ENCODE data around the gene RPL34.
"Not testable (repeated sequence)": the region's sequence is repeated elsewhere in the genome, so short reads cannot be mapped to it uniquely, and the experiment has no call there.

Gene RPL34

GRCh38 chr4:108620101-108620932 lies at the start of gene RPL34:
Gene RPL34, plus strand, starts transcription at chr4:108620576. Its CDS starts 1,384 bp downstream, at chr4:108621960.
- peak; percentile 90 for DNase-seq

DNA sequence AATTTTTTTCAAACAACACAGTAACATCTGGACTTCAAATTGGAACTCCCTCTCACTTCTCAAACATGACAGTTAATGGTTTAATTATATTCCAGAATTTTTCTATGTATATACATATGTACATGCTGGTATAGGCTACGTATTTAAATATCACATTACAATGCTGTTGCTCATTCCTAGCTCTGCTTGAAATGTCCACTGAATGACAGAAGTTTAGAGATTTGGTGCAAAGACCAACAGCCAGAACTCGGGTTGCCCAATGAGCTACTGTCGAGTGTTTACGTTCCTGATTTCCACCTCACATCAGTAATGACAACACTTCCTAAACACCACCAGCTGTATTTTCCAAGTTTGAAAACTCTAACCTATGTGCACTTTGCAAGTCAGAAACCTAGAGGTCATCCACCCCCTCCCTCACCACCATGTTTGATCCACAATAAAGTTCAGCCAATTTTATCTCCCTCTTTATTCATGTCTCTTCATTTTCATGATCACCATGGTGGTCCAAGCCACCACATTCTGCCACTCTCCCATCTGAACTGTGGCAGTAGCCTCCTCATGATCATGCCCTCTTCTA lies 49.3 kb upstream of the RPL34 start:
- DNase-seq = no peak

DNA sequence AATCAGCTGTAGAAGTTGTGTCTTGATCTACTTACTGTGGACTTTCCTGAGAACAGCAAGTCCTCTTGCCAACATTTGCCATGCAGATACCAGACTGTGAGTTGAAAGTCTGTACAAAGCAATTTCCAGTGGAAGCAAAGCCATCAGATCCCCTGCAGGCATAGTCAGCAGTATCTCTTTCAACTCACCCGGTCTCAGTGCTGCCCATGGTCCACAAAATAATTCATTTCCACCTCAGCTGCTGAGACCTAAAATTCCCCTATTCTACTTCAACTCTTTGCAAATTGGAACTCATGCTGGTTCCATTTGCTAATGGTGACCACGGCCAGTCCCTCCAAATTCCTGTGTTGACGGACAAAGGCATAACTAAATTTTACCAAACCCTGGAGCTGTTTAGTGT lies 46.0 kb upstream of the RPL34 start:
- no peak for DNase-seq

DNA sequence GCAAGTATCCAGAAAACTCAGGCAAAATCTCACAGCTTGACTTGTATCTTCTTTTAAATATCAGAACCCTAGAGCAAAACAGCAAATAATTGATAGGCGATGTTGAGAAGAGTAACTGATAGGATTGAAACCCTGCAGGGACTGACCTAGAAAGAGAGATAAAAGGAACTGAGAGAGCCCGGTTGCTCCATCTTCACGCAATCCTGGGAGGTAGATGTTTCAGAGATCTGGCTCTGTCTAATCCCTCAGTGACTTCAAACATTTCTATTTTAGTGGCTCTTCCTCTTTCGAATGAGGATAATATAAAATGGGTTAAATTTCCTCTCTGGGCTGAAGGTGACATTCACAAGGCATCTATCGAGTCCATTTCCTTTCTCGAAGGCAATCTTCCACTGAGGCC lies 39.3 kb upstream of the RPL34 start:
- no peak for DNase-seq

DNA sequence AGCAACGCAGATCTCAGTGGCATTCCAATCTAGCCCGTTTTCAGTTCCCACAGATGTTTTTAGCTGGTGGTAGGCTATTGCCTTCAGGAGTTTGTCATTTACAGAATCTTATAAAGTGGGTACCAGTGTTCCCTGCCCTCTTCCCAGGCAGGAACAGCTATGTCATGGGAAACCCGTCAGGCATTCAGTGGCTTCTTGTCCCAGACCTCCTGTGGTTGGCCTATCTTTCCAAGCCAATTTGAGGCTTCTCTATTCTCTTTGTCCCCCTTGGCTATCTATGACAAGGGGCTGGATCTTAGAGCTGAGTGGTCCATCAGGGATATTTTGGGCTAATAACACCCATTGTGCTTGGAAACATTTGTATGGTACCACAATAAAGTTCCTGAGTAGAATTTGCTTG lies 33.6 kb upstream of the RPL34 start:
- no peak for DNase-seq

DNA sequence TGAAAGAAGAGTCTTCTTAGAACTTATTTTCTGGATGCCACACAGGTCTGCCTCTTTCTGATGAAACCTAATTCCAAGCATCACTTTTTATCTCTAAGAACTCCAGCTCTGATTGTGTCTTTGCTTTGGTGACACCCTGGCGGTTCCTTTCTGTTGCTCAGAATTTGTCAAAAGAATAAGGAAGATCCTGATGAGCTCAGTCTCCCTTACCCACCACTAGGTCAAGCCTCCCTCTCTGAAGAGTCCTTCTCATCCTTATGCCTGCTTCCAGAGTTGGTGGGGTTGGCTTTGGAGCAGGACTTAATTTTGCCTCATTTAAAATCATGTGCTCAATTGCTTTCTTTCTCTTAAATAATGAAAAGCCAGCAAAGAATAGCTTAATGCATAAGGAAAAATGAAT lies 31.5 kb upstream of the RPL34 start:
- DNase-seq = no peak

DNA sequence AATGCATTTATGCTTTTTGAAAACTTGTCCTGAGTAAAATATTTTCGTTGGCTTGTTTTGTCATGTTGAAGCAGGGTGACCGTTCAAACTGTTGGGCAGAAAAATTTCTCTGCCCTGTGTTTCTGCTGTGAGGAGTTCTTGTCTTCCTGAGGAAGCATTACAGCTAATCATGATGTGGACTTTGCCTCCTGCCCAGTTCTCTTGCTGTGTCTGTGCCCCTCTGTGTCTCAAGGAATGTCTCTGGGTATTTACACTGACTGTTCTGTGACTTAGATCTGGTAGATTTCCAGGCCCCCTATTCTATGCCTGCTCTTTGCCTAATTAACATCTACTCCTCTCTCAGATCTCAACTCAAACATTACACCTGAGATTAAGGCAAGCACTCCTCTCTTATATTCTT lies 30.4 kb upstream of the RPL34 start:
- no peak for DNase-seq

DNA sequence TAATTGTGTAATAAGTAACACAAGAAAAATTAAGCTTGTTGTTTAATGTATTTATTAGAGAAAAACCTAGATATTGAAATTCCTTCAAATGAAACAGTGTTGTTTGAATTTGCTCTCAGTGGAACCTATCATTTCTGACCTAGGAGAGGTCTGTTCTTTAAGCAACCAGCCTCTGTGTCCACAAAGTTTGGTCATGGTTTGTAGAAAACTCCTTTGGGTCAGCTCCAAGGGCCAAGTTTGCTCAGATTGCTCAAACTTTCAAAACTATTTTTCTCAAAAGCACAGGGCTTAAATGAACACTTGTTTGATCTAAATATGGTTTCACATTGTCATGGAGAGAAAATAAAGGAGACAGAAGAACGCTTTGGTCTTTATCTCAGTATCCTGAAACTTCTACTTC lies 29.6 kb upstream of the RPL34 start:
- no peak for DNase-seq

GRCh38 chr4:108592674-108592986 lies 27.7 kb upstream of the RPL34 start:
- DNase-seq = no peak

- DNase-seq = not testable (repeated sequence)
Measured at GRCh38 chr4:108594296-108594695, 26.1 kb upstream of the RPL34 start.

- no peak for DNase-seq
Measured at GRCh38 chr4:108596344-108596743, 24.0 kb upstream of the RPL34 start.

GRCh38 chr4:108601106-108601505 lies 19.3 kb upstream of the RPL34 start:
- DNase-seq = no peak

- DNase-seq = no peak
Measured at GRCh38 chr4:108601532-108601931, 18.8 kb upstream of the RPL34 start.

- DNase-seq = no peak
Measured at GRCh38 chr4:108602163-108602562, 18.2 kb upstream of the RPL34 start.

- DNase-seq = no peak
Measured at GRCh38 chr4:108607079-108607815, 13.1 kb upstream of the RPL34 start.

GRCh38 chr4:108611365-108611764 lies 9.0 kb upstream of the RPL34 start:
- DNase-seq = no peak

DNA sequence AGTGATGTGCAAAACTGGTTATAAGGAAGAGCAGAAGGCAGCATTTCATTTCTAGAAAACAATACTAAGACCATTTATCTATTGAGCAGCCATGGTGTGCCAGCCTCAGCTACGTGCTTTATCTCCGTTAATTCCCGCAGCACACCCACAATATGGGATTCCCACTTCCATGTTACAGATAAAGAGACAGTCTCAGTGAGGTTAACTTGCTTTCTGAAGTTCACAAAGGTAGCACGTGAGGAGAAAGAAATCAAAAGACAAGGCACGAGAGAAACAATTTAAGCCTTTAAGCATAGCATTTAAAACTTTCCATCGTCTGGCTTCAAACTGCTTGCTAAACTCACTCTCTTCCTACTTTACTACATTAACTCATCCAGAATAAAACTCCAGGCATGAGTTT lies 8.0 kb upstream of the RPL34 start:
- no peak for DNase-seq

DNA sequence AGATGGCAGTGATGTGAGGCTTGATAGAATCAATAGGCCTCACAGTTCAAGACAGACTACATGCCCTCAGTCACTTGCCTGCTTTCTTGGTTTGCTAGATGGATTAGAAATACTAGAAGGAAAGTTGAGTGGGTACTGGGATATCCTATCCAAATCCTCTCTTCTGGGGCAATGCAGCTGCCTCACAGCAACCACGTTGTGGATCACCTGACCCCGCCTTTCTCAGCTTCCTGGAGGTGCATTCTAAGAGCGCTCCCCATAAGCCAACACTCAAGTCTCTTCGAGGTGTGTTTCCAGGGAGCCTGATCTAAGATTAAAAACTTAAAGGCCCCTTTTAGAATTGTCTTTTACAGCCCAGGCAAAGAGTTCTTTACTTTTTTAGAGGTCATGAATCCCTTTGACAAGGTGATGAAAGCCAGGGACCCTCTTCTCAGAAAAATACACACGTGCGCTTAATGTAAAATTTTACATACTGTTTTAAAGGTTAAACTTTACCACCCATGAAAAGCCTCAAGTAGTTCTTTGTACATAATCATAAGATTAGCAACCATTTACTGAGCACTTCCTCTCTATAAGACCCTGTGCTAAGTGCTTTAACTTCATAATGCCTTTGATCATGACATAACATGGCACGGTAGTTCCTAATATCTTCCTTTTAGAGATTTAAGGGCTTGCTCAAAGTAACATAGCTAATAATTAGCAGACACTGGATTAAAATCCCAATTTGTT lies 840 bp upstream of the RPL34 start:
- DNase-seq = no peak

DNA sequence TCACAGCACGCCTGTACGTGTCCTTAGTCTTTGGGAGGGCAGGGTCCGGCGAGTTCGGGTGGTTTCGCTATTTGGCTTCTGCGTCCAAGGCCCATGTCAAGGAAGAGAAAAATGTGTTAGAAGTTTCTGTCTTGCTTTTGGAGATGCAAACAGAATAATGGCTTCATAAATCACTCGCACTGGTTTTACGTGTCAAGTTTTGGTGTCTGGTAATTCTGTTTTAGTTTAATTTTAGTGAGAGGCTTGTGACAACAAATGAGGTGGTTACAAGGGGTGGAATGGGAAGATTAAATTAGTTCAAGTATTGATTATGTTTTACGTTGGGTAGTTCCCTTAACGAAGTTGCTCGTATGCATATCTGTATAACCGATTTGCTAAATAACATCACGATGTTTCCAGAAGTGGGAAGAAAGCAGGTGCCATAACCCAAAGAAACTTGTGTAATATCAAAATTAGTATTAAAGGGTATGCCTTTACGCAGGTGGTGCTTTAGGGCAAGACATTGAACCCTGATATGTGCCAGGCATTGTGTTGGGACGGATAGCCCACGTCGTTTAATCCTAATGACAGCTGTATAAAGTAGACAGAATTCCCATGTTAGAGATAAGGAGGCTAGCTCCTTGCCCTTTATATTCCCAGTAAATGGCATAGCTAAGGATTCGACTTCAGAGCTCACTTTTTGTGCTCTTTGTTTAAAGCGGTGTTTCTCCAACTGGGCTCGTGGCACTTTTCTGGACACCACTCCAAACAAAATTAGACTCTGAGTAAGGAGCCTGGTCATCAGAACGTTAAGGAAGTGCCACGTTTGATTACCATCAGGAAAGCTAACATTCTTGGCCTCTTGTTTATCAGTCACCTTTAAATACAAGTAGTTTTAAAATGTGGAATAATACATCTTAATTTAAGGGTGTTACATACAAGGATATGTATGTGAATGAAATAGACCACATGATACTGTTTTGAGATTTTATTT lies 843 bp downstream of the RPL34 start:
- no peak for DNase-seq

DNA sequence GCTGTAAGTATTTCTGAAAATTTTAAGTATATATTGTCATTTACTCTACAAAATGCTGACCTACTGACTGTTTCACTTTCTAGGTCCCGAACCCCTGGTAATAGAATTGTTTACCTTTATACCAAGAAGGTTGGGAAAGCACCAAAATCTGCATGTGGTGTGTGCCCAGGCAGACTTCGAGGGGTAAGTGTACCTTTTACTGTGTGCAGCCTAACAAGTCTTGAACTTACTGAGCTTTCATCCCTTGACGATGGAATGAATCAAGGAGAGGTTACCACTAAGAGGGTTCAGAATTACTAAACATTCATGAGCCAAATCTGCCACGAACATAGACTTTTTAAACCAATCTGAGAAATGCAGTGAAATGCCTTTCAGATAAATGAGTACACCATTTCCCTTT lies 1.6 kb downstream of the RPL34 start:
- no peak for DNase-seq

DNA sequence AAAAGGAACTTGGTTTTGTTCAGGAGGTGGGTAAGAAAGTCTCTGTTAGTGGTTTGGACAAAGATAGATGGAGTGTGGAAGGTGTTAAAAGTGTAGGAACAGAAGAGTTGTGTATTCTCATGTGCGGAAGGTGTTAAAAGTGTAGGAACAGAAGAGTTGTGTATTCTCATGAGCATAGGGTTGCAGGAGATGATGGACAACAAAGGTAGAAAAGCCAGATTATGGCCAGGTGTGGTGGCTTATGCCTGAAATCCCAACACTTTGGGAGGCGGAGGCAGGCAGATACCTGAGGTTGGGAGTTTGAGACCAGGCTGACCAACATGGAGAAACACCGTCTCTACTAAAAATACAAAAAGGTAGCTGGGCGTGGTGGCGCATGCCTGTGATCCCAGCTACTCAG lies 2.5 kb downstream of the RPL34 start:
- DNase-seq = no peak
